Aorta (tissue), 5 donors: ENCODE results near the gene CAPG. TPM values are rescaled to one million over a fixed set of nuclear protein-coding genes. Genes with fewer than 3 reads are reported as not detected.
"Not testable (repeated sequence)": the region's sequence is repeated elsewhere in the genome, so short reads cannot be mapped to it uniquely, and the experiment has no call there.

Experiments
- ATAC-seq: fragments of 200-7000 bp; cut with Tn5 transposase; one replicate; pipeline ENCODE4 v1.9.1; 2022; ENCODE audit warnings: moderate library complexity; ENCODE audit not compliant: low FRiP score
- DNase-seq, 2 donors: peaks; one replicate each; pipeline ENCODE4 v3.0.0-alpha.2; 2020
- H3K27ac ChIP-seq, 2 donors: one replicate each; pipeline ENCODE4 v1.5.1; 2013; ENCODE audit warnings: low read length in 2 of 2, mild to moderate bottlenecking in 2 of 2, moderate library complexity in 2 of 2, control low read depth in 1 of 2, inconsistent platforms in 1 of 2, low read depth in 1 of 2
- H3K27me3 ChIP-seq, 2 donors: one replicate each; pipeline ENCODE4 v1.6.1; 2013; ENCODE audit warnings: control low read depth in 1 of 2, low read length in 1 of 2, mild to moderate bottlenecking in 1 of 2, moderate library complexity in 1 of 2; ENCODE audit not compliant: insufficient read depth in 2 of 2, control insufficient read depth in 1 of 2
- H3K36me3 ChIP-seq, 2 donors: one replicate each; pipeline ENCODE4 v1.6.1; 2013; ENCODE audit warnings: control low read depth in 1 of 2, low read length in 1 of 2, mild to moderate bottlenecking in 1 of 2; ENCODE audit not compliant: insufficient read depth in 2 of 2, control insufficient read depth in 1 of 2
- H3K4me1 ChIP-seq, 2 donors: one replicate each; pipeline ENCODE4 v1.6.1; 2013; ENCODE audit warnings: low read length in 2 of 2, control low read depth in 1 of 2, mild to moderate bottlenecking in 1 of 2, moderate library complexity in 1 of 2; ENCODE audit not compliant: insufficient read depth in 2 of 2, control insufficient read depth in 1 of 2
- H3K4me3 ChIP-seq, 2 donors: one replicate each; pipeline ENCODE4 v1.5.1; 2013; ENCODE audit warnings: low read length in 2 of 2, control low read depth in 1 of 2, mild to moderate bottlenecking in 1 of 2
- H3K9me3 ChIP-seq: one replicate; pipeline ENCODE4 v1.6.1; 2013; ENCODE audit warnings: mild to moderate bottlenecking, low read length; ENCODE audit not compliant: control insufficient read depth
- WGBS, 2 donors: extraction: QIAGEN DNeasy Blood & Tissue Kit; methylation state at CpG; one replicate each; pipeline ENCODE4 v1.1.7; 2013; 5-methylcytosine and 5-hydroxymethylcytosine counted together
- intact Hi-C, 2 donors: fragments of 100-400 bp; cut with DNase I; formaldehyde crosslinking; loops; one replicate each; pipeline versions ENCODE4 v1.14.2 to v1.15.0; 2022
- polyA plus RNA-seq, 2 donors: library from polyadenylated mRNA; stranded (reverse); fragments of 200-250 nt; gene quantifications; one replicate each; pipeline ENCODE4 v1.2.3, GENCODE V29; 2013
- total RNA-seq, 2 donors: library from RNA; stranded (reverse); fragmentation: NEBNext Ultra II Directional; extraction: Animal tissue kit (Norgen Biotek cat#: 25700); gene quantifications; one replicate each; pipeline ENCODE4 v1.2.1, GENCODE V29; 2021
- donor health status: healthy with polysubstance abuse.
- donor health status: Bipolar disorder and iron deficiency.
- donor health status: DM: no; HTN: no; CAD: no.
- donor health status: DM: no; HTN: no; CAD: no.
- donor health status: DM: yes; HTN: yes; CAD: no.

The CAPG gene
- total and polyA plus RNA-seq, 4 donors, result 24.9 to 103 (median 72.8) TPM

DNA sequence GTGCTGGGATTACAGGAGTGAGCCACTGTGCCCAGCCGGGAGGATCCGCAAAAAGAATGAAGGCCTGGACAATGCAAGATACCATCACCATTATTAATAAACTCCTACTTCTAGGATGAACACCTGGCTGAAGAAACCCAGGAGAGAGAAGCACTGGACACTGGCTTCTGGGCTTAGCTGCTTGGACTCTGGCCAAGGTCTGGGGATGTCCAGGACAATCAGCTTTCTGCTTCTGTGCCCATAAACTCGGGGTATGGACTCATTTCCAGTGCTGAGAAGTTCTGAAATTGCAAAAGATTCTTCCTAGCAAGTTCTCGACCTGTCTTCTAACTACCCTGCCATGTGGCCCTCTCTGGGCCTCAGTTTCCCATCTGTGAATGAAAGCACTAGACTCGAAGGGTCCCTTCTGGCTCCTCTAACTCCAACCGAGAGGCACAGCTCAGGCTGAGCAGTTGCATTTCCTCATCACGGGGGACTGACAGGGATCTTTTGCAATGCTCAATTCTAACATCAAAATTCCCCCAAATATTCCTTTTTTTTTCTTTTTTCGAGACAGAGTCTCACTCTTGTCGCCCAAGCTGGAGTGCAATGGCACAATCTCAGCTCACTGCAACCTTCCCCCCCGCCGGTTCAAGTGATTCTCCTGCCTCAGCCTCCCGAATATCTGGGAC is 5.9 kb upstream of the CAPG start:
- DNase-seq (no peak), ATAC-seq (no peak)
- Histone ChIP-seq H3K9me3 (no peaks in the 10 kb centered on the region), H3K27ac (no peak overlapping the region), H3K4me3 (no peak overlapping the region), H3K27me3 (no peaks in the 10 kb centered on the region), H3K4me1 (no peaks in the 10 kb centered on the region), H3K36me3 (no peaks in the 10 kb centered on the region)
- WGBS, 2 donors, result 86 to 89% methylated on average over 12 of the region's 12 CpGs
- intact Hi-C loops, result no loop called here

DNA sequence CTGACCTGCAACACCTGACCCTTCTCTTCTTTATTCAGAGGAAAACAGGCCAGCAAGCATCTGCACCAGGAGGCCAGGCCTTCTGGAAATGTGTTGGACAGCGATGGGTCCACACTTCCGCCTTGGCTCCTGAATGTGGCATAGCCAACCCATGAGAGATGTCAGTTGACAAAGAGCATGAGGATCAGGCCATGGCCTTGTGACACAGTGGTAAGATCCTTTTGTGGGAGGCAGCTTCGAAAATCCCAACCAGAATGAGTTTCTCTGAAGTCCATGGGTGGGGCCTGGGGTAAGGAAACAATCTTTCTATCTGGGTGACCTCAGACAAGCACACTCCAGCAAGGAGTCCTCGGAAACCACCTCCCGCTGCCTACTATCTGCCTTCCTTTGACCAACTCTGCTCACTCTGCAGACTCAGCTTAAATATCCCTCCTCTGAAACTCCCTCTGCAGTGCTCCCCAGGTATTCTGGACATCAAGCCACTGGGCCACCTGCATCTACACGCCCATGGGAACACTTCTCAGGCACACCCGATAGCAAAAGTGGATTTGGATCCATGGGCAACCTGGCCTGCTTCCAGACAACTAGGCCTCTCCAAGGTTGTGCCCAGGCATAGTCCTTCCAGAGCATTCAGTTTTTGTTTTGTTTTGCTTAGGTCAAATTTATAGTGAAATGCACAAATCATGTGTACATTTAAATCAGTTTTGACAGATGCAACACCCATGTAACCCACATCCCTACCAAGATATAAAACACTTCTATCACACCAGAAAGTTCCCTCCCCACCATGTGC is 4.8 kb upstream of the CAPG start:
- Histone ChIP-seq H3K4me1 (no peaks in the 10 kb centered on the region), H3K9me3 (no peaks in the 10 kb centered on the region), H3K4me3 (no peak overlapping the region), H3K27me3 (no peaks in the 10 kb centered on the region), H3K27ac (no peak overlapping the region), H3K36me3 (no peaks in the 10 kb centered on the region)
- 90 to 92% methylated on average over 7 of the region's 7 CpGs for WGBS, 2 donors
- ATAC-seq (no peak), DNase-seq (no peak)
- intact Hi-C loops, result no loop called here

DNA sequence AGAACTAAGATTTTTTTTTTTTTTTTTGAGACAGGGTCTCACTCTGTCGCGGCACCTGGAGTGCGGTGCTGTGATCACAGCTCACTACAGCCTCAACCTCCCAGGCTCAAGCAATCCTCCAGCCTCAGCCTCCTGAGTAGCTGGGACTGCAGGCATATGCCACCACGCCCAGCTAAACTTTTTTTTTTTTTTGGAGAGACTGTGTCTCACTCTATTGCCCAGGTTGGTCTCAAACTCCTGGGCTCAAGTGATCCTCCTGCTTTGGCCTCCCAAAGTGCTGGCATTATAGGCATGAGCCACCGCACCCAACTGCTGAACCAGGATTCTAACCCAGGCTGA is 4.2 kb upstream of the CAPG start:
- H3K36me3 ChIP-seq, H3K9me3 ChIP-seq, H3K4me1 ChIP-seq, DNase-seq, intact Hi-C loops, H3K27me3 ChIP-seq, ATAC-seq, H3K27ac ChIP-seq, H3K4me3 ChIP-seq: not testable (repeated sequence)
- WGBS, 2 donors, result 74 to 87% methylated on average over 5 of the region's 5 CpGs

DNA sequence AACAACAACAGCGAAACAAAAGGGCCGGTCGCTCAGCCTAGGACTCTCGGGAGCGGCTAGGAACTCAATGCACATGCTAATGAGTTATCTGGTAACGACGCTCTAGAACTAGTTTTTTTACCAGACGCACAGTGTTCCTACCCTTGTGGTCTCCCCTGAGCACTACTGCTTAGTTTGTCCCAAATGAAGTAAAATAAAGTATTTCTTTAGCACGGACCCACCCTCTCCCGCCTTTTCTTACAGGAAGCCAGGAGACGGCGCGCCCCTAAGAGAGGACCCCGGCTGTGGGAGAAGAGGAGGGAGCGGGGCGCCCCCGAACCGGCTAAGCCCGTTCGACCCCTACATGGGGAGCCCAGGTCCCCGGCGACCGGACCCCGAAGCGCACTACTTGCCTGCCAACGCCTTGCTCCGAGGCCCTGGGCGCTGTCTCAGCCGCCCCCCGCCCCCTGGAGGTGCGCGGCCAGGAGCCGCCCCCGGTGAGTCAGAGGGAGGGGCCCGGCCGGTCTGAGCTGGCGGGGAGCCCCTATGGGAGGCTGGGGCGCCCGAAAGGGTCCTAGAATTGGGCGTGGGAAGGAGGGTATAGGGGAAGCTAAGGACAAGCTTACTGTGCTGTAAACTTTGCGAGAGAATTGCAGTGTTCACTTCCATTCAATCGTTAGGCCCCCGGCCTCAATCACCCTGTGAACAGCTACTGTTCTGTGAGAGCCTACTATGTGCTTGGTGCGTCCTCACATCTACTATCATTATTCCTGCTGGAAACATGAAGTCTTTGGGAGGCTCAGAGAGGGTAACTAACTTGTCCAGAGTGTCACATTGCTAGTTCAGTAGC is 3.6 kb upstream of the CAPG start:
- Histone ChIP-seq H3K9me3 (no peaks in the 10 kb centered on the region), H3K36me3 (no peaks in the 10 kb centered on the region), H3K27me3 (no peaks in the 10 kb centered on the region), H3K27ac (no peak overlapping the region), H3K4me1 (no peaks in the 10 kb centered on the region), H3K4me3 (peak overlapping the region; percentile 23 to 31)
- WGBS, 2 donors, result 2 to 3% methylated on average over 43 to 44 of the region's 44 CpGs
- intact Hi-C loops, result no loop called here
- DNase-seq, result peak; percentile 73 to 89
- peak; percentile 77 for ATAC-seq

DNA sequence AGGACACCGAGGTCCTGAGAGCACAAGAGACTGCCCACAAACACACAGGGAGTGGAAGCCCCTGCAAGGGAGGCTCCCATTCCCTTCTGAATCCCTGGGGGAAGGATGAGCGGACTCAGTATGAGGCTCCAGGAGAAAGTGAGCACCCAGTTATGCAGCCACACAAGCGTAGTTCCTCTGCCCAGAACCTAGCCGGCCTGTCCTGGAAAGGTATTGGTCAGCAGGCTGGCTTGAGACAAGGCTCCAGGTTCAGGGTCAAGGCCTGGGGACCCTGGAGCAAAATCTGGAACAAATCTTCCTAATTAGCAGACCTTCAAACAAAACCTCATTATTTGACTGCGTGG is 1.2 kb upstream of the CAPG start:
- H3K9me3 ChIP-seq, result no peaks in the 10 kb centered on the region
- H3K4me1 ChIP-seq, result no peaks in the 10 kb centered on the region
- no peaks in the 10 kb centered on the region for H3K36me3 ChIP-seq
- no peak for ATAC-seq
- H3K27me3 ChIP-seq, result no peaks in the 10 kb centered on the region
- H3K27ac ChIP-seq, result no peak overlapping the region
- no peak overlapping the region for H3K4me3 ChIP-seq
- intact Hi-C loops, result no loop called here
- no peak for DNase-seq
- 94% methylated on average over 5 of the region's 5 CpGs for WGBS, 2 donors

DNA sequence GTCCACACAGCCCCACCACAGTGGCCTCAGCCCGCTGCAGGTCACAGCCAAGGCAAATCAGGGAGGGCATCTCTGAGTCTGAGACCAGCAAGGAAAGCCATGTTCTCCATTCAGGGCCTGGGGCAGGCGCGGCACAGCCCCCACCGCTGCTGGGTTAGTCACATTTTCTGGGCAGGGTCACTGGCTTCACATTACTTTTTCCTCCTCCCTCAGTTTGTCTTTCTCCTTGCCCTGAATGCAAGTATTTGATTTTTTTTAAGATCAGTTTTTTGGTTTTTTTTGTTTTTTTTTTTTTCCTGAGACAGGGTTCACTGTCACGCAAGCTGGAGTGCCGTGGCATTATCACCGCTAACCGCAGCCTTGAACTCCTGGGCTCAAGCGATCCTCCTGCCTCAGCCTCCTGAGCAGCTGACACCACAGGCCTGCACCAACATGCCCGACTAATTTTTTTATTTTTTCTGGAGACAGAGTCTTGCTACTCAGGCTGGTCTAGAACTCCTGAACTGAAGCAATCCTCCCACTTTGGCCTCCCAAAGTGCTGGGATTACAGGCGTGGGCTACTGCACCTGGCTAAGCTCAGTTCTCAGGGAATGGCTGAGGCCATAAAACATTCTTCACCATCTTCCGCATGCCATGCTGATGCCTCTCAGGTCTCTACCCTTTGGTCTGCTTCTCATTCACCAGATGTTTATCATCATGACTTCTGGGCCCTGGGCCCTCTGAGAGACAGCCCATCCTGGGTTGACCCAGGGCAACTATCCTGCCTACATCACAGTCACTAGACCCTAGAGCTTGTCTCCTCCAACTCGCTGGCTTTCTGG is 628 bp upstream of the CAPG start:
- WGBS, 2 donors, result 88% methylated on average over 13 of the region's 13 CpGs
- Histone ChIP-seq H3K4me3 (no peak overlapping the region), H3K9me3 (no peaks in the 10 kb centered on the region), H3K27ac (no peak overlapping the region), H3K4me1 (no peaks in the 10 kb centered on the region), H3K36me3 (no peaks in the 10 kb centered on the region), H3K27me3 (no peaks in the 10 kb centered on the region)
- ATAC-seq, result no peak
- no peak for DNase-seq
- intact Hi-C loops, result no loop called here

DNA sequence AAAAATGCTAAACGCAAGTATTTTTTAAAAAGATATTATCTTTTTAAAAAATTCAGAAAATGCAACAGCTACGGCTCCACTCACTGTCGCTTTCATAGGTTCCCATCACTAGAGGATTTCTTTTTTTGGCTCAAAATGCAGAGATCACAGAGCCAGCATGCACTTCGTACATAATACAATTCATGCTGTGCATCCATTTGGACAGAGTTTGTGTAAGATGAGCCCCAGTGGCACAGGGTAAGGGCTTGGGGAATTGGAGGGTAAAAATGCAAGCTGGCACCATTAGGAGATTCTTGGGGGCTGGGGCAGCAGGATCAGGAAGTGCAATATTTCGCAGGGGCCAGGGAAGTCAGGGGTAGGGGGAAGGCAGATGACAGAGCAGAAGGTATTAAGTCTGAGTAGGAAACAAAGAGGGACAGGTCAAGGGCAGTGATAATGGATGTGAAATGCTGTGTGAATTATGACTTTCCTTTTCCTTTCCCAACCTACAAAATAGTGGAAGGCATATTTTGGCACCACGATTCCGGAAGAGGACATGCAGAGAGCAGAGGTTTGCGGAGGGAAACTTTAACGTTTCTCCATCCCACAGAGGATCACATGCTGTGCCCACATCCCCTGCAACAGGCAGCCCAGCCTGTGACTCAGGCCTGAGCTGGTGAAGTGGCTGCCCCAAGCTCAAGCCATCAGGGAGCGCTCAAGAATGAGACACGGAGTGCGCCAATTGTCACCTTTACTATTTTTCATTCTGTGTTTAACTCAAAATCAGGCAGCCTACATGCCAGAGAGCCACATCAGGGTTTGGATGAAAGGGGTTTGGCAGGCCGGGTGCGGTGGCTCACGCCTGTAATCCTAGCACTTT is 4.7 kb downstream of the CAPG start:
- DNase-seq (peak in 1 of 2 donors; percentile 88), ATAC-seq (peak; percentile 54)
- H3K9me3 ChIP-seq, result no peaks in the 10 kb centered on the region
- H3K27me3 ChIP-seq, result no peaks in the 10 kb centered on the region
- H3K27ac ChIP-seq, result no peak overlapping the region
- WGBS, 2 donors, result 81 to 83% methylated on average over 15 of the region's 15 CpGs
- no peak overlapping the region for H3K4me3 ChIP-seq
- H3K4me1 ChIP-seq, result no peaks in the 10 kb centered on the region
- no peaks in the 10 kb centered on the region for H3K36me3 ChIP-seq
- intact Hi-C loops, result no loop called here

DNA sequence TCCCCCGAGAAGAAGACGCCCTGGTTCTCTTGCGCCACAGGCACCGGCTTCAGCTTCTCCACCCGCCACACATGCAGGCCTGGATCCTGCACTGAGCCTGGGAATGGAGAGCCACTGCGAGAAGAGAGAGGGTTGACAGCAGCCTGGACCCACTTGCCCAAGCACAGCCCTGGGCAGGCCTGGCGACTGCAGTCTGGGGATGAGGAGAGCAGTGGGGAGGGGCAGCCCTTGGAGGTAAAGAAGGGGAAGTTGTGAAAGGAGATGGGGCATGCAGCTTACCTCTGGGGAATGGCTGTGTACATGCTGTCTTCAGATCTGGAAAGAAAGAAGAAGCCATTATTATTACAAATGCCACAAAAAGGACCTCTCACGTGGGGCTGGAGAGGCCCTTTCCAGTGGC is 8.3 kb downstream of the CAPG start:
- no peaks in the 10 kb centered on the region for H3K36me3 ChIP-seq
- H3K27me3 ChIP-seq, result no peaks in the 10 kb centered on the region
- H3K27ac ChIP-seq, result no peak overlapping the region
- no peak overlapping the region for H3K4me3 ChIP-seq
- no peaks in the 10 kb centered on the region for H3K4me1 ChIP-seq
- ATAC-seq, result no peak
- 91 to 96% methylated on average over 8 of the region's 8 CpGs for WGBS, 2 donors
- intact Hi-C loops, result no loop called here
- no peak for DNase-seq
- H3K9me3 ChIP-seq, result no peaks in the 10 kb centered on the region
